GM23248 (cell line): ENCODE data around the gene FKBP8. TPM values are rescaled to one million over a fixed set of nuclear protein-coding genes. Genes with fewer than 3 reads are reported as not detected.

Experiments
- DNase-seq: peaks from one replicate; pipeline ENCODE4 v3.0.0-alpha.2; 2015
- H2AFZ ChIP-seq: fragments of 200-600 bp; sonication (generic); 2 replicates; pipeline ENCODE4 v1.6.1; 2016; ENCODE audit warnings: antibody characterized with exemption
- H3F3A ChIP-seq: fragments of 200-600 bp; sonication (generic); 2 replicates; pipeline ENCODE4 v1.6.1; 2016; ENCODE audit warnings: mild to moderate bottlenecking, antibody characterized with exemption, mixed run types; ENCODE audit not compliant: insufficient read depth
- H3K27ac ChIP-seq: fragments of 200-600 bp; sonication (generic); 2 replicates; pipeline ENCODE4 v1.5.1; 2016; ENCODE audit warnings: mild to moderate bottlenecking
- H3K27me3 ChIP-seq: fragments of 200-600 bp; sonication (generic); replicated peaks from 2 replicates; pipeline ENCODE4 v1.6.1; 2016; ENCODE audit warnings: mild to moderate bottlenecking; ENCODE audit not compliant: insufficient read depth
- H3K36me3 ChIP-seq: fragments of 200-600 bp; sonication (generic); 2 replicates; pipeline ENCODE4 v1.6.1; 2016; ENCODE audit warnings: low read depth, mild to moderate bottlenecking
- H3K4me1 ChIP-seq: fragments of 200-600 bp; sonication (generic); 2 replicates; pipeline ENCODE4 v1.6.1; 2016; ENCODE audit warnings: mild to moderate bottlenecking; ENCODE audit not compliant: insufficient read depth
- H3K4me2 ChIP-seq: fragments of 200-600 bp; sonication (generic); one replicate; pipeline ENCODE4 v1.6.1; 2016; ENCODE audit warnings: mild to moderate bottlenecking; ENCODE audit not compliant: unreplicated experiment
- H3K4me3 ChIP-seq: fragments of 200-600 bp; sonication (generic); 2 replicates; pipeline ENCODE4 v1.5.1; 2016; ENCODE audit warnings: mild to moderate bottlenecking
- H3K79me2 ChIP-seq: fragments of 200-600 bp; sonication (generic); 2 replicates; pipeline ENCODE4 v1.6.1; 2016; ENCODE audit warnings: mild to moderate bottlenecking; ENCODE audit not compliant: insufficient read depth
- H3K9ac ChIP-seq: fragments of 200-600 bp; sonication (generic); 2 replicates; pipeline ENCODE4 v1.6.1; 2016; ENCODE audit warnings: mild to moderate bottlenecking
- H3K9me2 ChIP-seq: fragments of 200-600 bp; sonication (generic); 2 replicates; pipeline ENCODE4 v1.6.1; 2016; ENCODE audit warnings: mixed run types, mild to moderate bottlenecking, moderate library complexity; ENCODE audit not compliant: insufficient read depth
- H3K9me3 ChIP-seq: fragments of 200-600 bp; sonication (generic); one replicate; pipeline ENCODE4 v1.6.1; 2017; ENCODE audit warnings: low read depth
- H4K20me1 ChIP-seq: fragments of 200-600 bp; sonication (generic); 2 replicates; pipeline ENCODE4 v1.6.0; 2016; ENCODE audit not compliant: insufficient read depth
- EZH2 ChIP-seq: fragments of 200-600 bp; sonication (generic); IDR thresholded peaks from 2 replicates; pipeline ENCODE4 v1.6.1; 2018; ENCODE audit warnings: antibody characterized with exemption, mild to moderate bottlenecking; ENCODE audit not compliant: insufficient read depth, poor library complexity, severe bottlenecking
- EZH2phosphoT487 ChIP-seq: fragments of 200-600 bp; sonication (generic); IDR thresholded peaks from 2 replicates; pipeline ENCODE4 v1.6.1; 2018; ENCODE audit warnings: antibody characterized with exemption, moderate library complexity, mild to moderate bottlenecking, low read depth; ENCODE audit not compliant: insufficient read depth
- WGBS, 2 experiments: methylation state at CpG; one replicate each; pipeline ENCODE4 v1.1.6; 2015 to 2017; ENCODE audit warnings: low lambda C conversion rate in 2 of 2, low coverage in 1 of 2; ENCODE audit errors: missing lambda C conversion rate in 2 of 2; 5-methylcytosine and 5-hydroxymethylcytosine counted together
- in situ Hi-C: fragments of 300-500 bp; cut with MboI; formaldehyde crosslinking; loops from 2 replicates; pipeline ENCODE4 v1.15.0; 2020
- polyA plus RNA-seq: library from polyadenylated mRNA; unstranded; fragments of >200 nt; fragmentation: Nextera tagmentation; extraction: Ambion mirVana; gene quantifications from 2 replicates; pipeline ENCODE4 v1.2.1, GENCODE V29; 2016
- total RNA-seq: library from RNA; depleted of rRNA; stranded (reverse); fragments of >200 nt; shearing (Covaris generic); gene quantifications from 2 replicates; pipeline ENCODE4 v1.2.3, GENCODE V29; 2014

The FKBP8 gene
- total and polyA plus RNA-seq, 2 experiments from 2014 or later = 195 to 466 TPM

GRCh38 chr19:18538115-18538514 is 5.3 kb downstream of the FKBP8 start:
- Histone ChIP-seq H3K79me2 (peaks cover 33% of the 10 kb centered on the region), H3K27me3 (no peaks in the 10 kb centered on the region), H3K9ac (no peak overlapping the region), H3K4me2 (no peak overlapping the region), H2AFZ (no peak overlapping the region), H3K27ac (no peak overlapping the region), H3K9me2 (no peaks in the 10 kb centered on the region), H3K4me3 (no peak overlapping the region), H3K9me3 (no peaks in the 10 kb centered on the region), H4K20me1 (no peaks in the 10 kb centered on the region), H3K36me3 (no peaks in the 10 kb centered on the region; the same call in 1 of the 2 replicates), H3F3A (0 out of 2 replicates have a peak, but pooled peaks cover 8% of the 10 kb centered on the region), H3K4me1 (peaks cover 11% of the 10 kb centered on the region)
- in situ Hi-C loops = no loop called here
- TF ChIP-seq EZH2 (no peak), EZH2phosphoT487 (no peak)
- DNase-seq = no peak
- WGBS, 2 experiments = 90 to 93% methylated on average over 21 to 22 of the region's 22 CpGs

GRCh38 chr19:18537431-18537830 is 5.9 kb downstream of the FKBP8 start:
- TF ChIP-seq EZH2 (no peak), EZH2phosphoT487 (no peak)
- H2AFZ ChIP-seq = no peak overlapping the region
- H4K20me1 ChIP-seq = no peaks in the 10 kb centered on the region
- H3K27ac ChIP-seq = no peak overlapping the region
- peaks cover 3% of the 10 kb centered on the region; the same call in 1 of the 2 replicates for H3K36me3 ChIP-seq
- H3K4me2 ChIP-seq = no peak overlapping the region
- no peak for DNase-seq
- H3K4me1 ChIP-seq = peaks cover 11% of the 10 kb centered on the region
- in situ Hi-C loops = no loop called here
- no peak overlapping the region for H3K9ac ChIP-seq
- 92 to 95% methylated on average over 14 to 17 of the region's 17 CpGs for WGBS, 2 experiments
- 0 out of 2 replicates have a peak, but pooled peaks cover 8% of the 10 kb centered on the region for H3F3A ChIP-seq
- no peaks in the 10 kb centered on the region for H3K9me3 ChIP-seq
- peaks cover 30% of the 10 kb centered on the region for H3K79me2 ChIP-seq
- H3K9me2 ChIP-seq = no peaks in the 10 kb centered on the region
- no peak overlapping the region for H3K4me3 ChIP-seq
- H3K27me3 ChIP-seq = no peaks in the 10 kb centered on the region

GRCh38 chr19:18536475-18536874 is 6.9 kb downstream of the FKBP8 start:
- no peaks in the 10 kb centered on the region for H4K20me1 ChIP-seq
- H2AFZ ChIP-seq = no peak overlapping the region
- H3K27me3 ChIP-seq = no peaks in the 10 kb centered on the region
- no peak for DNase-seq
- 0 out of 2 replicates have a peak, but pooled peaks cover 1% of the 10 kb centered on the region for H3F3A ChIP-seq
- no peak overlapping the region for H3K9ac ChIP-seq
- in situ Hi-C loops = no loop called here
- no peak for TF ChIP-seq EZH2phosphoT487
- TF ChIP-seq EZH2 = no peak
- no peaks in the 10 kb centered on the region for H3K9me3 ChIP-seq
- peaks cover 20% of the 10 kb centered on the region for H3K79me2 ChIP-seq
- no peak overlapping the region for H3K4me2 ChIP-seq
- H3K4me1 ChIP-seq = 0 out of 2 replicates have a peak, but pooled peaks cover 1% of the 10 kb centered on the region
- peaks cover 4% of the 10 kb centered on the region; the same call in 1 of the 2 replicates for H3K36me3 ChIP-seq
- H3K9me2 ChIP-seq = no peaks in the 10 kb centered on the region
- no peak overlapping the region for H3K4me3 ChIP-seq
- WGBS, 2 experiments = 98 to 99% methylated on average over 10 of the region's 10 CpGs
- no peak overlapping the region for H3K27ac ChIP-seq

- H3K4me2 ChIP-seq = no peak overlapping the region
- WGBS, 2 experiments = 98 to 100% methylated on average over 4 of the region's 4 CpGs
- H4K20me1 ChIP-seq = no peaks in the 10 kb centered on the region
- H3K27ac ChIP-seq = no peak overlapping the region
- no peaks in the 10 kb centered on the region for H3K27me3 ChIP-seq
- no peak for DNase-seq
- in situ Hi-C loops = no loop called here
- no peaks in the 10 kb centered on the region for H3K9me2 ChIP-seq
- no peak overlapping the region for H3K9ac ChIP-seq
- H3K79me2 ChIP-seq = no peaks in the 10 kb centered on the region
- peaks cover 4% of the 10 kb centered on the region; the same call in 1 of the 2 replicates for H3K36me3 ChIP-seq
- no peak overlapping the region for H2AFZ ChIP-seq
- no peaks in the 10 kb centered on the region for H3K9me3 ChIP-seq
- H3F3A ChIP-seq = no peaks in the 10 kb centered on the region
- no peak overlapping the region for H3K4me3 ChIP-seq
- H3K4me1 ChIP-seq = no peaks in the 10 kb centered on the region
- TF ChIP-seq EZH2 (no peak), EZH2phosphoT487 (no peak)
Measured at GRCh38 chr19:18533058-18533457, 10.3 kb downstream of the FKBP8 start.
